Putamen (tissue), 1 donor: ENCODE data around the gene SGMS1.
"Not testable (repeated sequence)": the region's sequence is repeated elsewhere in the genome, so short reads cannot be mapped to it uniquely, and the experiment has no call there.

ENCODE experiments used
- DNase-seq: peaks from one replicate; pipeline ENCODE4 v3.0.0-alpha.2; 2016; ENCODE audit warnings: low spot score

Gene SGMS1

GRCh38 chr10:50582766-50583762, 40.7 kb downstream of the SGMS1 start:
- no peak for DNase-seq

GRCh38 chr10:50582046-50582445, 41.7 kb downstream of the SGMS1 start:
- DNase-seq = no peak

- no peak for DNase-seq
Measured at GRCh38 chr10:50580262-50580891, 43.4 kb downstream of the SGMS1 start.

GRCh38 chr10:50579491-50580261, 44.1 kb downstream of the SGMS1 start:
- DNase-seq = no peak

- DNase-seq = no peak
Measured at GRCh38 chr10:50578949-50579348, 44.8 kb downstream of the SGMS1 start.

GRCh38 chr10:50577681-50578350, 45.9 kb downstream of the SGMS1 start:
- peak; percentile 64 for DNase-seq

GRCh38 chr10:50577010-50577409, 46.7 kb downstream of the SGMS1 start:
- DNase-seq = no peak

- DNase-seq = peak; percentile 95
Measured at GRCh38 chr10:50576245-50576815, 47.4 kb downstream of the SGMS1 start.

- no peak for DNase-seq
Measured at GRCh38 chr10:50575477-50576244, 48.1 kb downstream of the SGMS1 start.

- no peak for DNase-seq
Measured at GRCh38 chr10:50574931-50575330, 48.8 kb downstream of the SGMS1 start.

- no peak for DNase-seq
Measured at GRCh38 chr10:50574305-50574704, 49.5 kb downstream of the SGMS1 start.

GRCh38 chr10:50572017-50572491, 51.7 kb downstream of the SGMS1 start:
- DNase-seq = no peak

GRCh38 chr10:50568750-50569149, 55.0 kb downstream of the SGMS1 start:
- not testable (repeated sequence) for DNase-seq

GRCh38 chr10:50567384-50567783, 56.4 kb downstream of the SGMS1 start:
- DNase-seq = no peak

GRCh38 chr10:50566150-50566549, 57.6 kb downstream of the SGMS1 start:
- no peak for DNase-seq

GRCh38 chr10:50565301-50566083, 58.3 kb downstream of the SGMS1 start:
- DNase-seq = no peak

- DNase-seq = no peak
Measured at GRCh38 chr10:50563906-50564305, 59.9 kb downstream of the SGMS1 start.

- DNase-seq = no peak
Measured at GRCh38 chr10:50561816-50562215, 61.9 kb downstream of the SGMS1 start.

- DNase-seq = no peak
Measured at GRCh38 chr10:50561266-50561665, 62.5 kb downstream of the SGMS1 start.

GRCh38 chr10:50560370-50560769, 63.4 kb downstream of the SGMS1 start:
- no peak for DNase-seq
